ENCODE measurements around the gene PPFIA2. TPM values are rescaled to one million over a fixed set of nuclear protein-coding genes. Genes with fewer than 3 reads are reported as not detected.
"Not testable (repeated sequence)": the region's sequence is repeated elsewhere in the genome, so short reads cannot be mapped to it uniquely, and the experiment has no call there.

Gene PPFIA2
- total RNA-seq, 4 donors from 2014 or later = 0.11 to 0.89 (median 0.32) TPM; not detected in 1

DNA sequence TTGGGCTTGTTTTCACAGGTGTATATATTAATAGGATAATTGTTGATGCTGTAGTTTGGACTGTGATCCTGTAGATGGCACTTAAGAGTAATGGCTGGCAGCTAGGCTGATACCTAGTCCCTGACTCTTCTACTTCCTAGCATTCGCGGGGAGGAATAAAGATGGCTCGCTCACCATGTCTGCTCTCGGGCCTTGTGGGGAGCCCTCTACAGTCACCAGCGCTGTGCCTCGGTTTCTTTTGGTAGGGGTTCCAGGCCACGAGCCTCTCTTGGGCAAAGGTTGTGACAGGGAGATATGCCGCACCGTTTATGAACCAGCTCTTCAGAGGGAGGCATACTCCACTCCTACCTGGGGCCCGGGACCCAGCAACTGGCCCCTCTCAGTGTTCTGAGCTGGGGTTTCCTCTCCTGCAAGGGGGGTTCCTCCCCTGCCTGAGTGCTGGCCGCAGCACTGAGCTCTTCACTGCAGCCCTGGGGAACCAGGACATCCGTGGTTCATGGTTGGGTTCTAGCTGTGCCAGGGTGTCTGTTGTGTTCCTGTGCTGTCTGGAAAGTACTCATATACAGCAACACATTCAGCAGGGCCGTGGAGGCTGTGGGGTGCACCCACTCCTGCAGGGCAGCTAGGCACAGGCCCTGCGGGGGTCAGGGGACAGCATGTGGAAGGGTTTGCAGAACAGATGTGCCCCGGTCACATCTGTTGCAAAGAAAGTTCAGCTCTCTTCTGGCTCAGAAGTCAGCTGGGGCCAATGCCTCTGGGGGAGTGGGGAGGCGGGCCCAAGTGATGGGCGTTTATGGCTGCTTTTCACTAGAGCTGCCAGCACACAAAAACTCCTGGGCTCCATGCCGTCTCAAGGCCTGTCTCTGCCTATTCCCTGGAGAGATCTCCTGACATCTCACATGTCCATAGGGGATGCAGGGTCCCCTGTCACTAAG lies 147.9 kb downstream of the PPFIA2 start:
- TF ChIP-seq POLR2AphosphoS5 (IDR thresholded peaks at IDR 0.05) = no peak
- no peak for TF ChIP-seq EP300 (IDR thresholded peaks at IDR 0.05)
- TF ChIP-seq, protein P1, sequence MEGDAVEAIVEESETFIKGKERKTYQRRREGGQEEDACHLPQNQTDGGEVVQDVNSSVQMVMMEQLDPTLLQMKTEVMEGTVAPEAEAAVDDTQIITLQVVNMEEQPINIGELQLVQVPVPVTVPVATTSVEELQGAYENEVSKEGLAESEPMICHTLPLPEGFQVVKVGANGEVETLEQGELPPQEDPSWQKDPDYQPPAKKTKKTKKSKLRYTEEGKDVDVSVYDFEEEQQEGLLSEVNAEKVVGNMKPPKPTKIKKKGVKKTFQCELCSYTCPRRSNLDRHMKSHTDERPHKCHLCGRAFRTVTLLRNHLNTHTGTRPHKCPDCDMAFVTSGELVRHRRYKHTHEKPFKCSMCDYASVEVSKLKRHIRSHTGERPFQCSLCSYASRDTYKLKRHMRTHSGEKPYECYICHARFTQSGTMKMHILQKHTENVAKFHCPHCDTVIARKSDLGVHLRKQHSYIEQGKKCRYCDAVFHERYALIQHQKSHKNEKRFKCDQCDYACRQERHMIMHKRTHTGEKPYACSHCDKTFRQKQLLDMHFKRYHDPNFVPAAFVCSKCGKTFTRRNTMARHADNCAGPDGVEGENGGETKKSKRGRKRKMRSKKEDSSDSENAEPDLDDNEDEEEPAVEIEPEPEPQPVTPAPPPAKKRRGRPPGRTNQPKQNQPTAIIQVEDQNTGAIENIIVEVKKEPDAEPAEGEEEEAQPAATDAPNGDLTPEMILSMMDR (IDR thresholded peaks at IDR 0.05) = no peak
- no peak for TF ChIP-seq POLR2A (IDR thresholded peaks at IDR 0.05)
- no peak for DNase-seq (ENCODE audit: low spot score in 2 of 2)
- Histone ChIP-seq H3K27me3 (no peaks in the 10 kb centered on the region), H3K9me3 (no peaks in the 10 kb centered on the region), H3K36me3 (no peaks in the 10 kb centered on the region), H3K27ac (no peak overlapping the region), H3K4me1 (no peaks in the 10 kb centered on the region), H3K4me3 (no peak overlapping the region)
- WGBS = 82% methylated on average over 14 of the region's 18 CpGs

DNA sequence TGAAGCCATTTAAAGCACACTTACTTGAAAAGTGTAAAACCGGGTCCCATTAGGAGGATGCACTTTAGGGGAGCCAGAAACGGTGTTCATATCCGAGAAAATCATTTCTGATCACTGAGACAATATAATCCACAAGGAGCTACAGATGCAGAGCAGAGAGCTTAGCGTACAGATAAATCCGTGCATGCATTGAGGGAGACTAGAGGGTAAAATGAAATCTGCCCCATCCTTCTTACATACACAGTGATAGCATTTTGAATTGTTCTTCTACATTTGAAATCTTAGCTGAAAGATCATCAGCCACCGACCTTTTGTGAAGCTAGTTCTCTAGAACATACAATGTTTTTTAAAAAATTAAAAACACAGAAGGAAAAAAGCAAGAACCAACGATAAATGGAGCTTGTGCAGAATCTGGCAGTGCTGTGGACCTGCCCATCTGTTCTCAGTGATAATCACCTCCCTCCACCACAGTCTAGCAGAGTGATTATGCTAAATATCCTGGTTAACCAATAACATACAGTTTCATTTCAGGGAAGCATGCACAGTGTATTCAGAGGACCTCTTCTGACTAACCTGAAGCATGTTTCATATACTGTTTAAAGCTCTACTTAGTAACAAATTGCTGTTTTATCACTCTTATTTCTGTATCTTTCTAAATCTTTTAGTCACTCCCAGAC lies 161.1 kb downstream of the PPFIA2 start:
- no peak for DNase-seq (ENCODE audit: low spot score in 2 of 2)
- H3K27ac ChIP-seq = no peak overlapping the region
- no peaks in the 10 kb centered on the region for H3K4me1 ChIP-seq
- no peak overlapping the region for H3K4me3 ChIP-seq
- H3K9me3 ChIP-seq = no peaks in the 10 kb centered on the region
- 49% methylated on average over 7 of the region's 7 CpGs for WGBS
- H3K27me3 ChIP-seq = no peaks in the 10 kb centered on the region
- TF ChIP-seq POLR2A (IDR thresholded peaks at IDR 0.05) (no peak), POLR2AphosphoS5 (IDR thresholded peaks at IDR 0.05) (no peak), EP300 (IDR thresholded peaks at IDR 0.05) (no peak)
- TF ChIP-seq, protein P1 (IDR thresholded peaks at IDR 0.05) = no peak
- H3K36me3 ChIP-seq = no peaks in the 10 kb centered on the region

DNA sequence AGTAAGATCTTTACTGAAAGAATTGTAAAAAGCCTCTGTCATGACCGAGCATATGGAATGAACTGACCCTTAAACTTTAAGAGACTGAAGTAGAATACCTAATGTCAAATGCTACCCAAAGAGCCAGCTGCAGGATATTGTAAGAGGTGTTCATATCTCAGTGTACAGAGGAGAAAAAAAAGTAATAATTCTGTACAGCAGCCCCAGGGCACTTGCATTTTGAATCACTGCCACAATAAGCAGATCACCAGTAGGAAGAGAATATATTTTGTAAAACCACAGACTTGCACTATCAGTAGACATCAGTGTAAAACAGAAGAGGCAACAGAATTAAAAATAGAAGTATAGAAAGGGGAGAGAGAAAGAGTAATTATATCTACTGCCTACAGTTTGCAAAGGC lies 162.6 kb downstream of the PPFIA2 start:
- Histone ChIP-seq H3K27ac (no peak overlapping the region), H3K27me3 (no peaks in the 10 kb centered on the region), H3K4me1 (no peaks in the 10 kb centered on the region), H3K4me3 (no peak overlapping the region), H3K36me3 (no peaks in the 10 kb centered on the region), H3K9me3 (no peaks in the 10 kb centered on the region)
- WGBS = 59% methylated on average over 1 of the region's 1 CpG
- no peak for DNase-seq (ENCODE audit: low spot score in 2 of 2)
- TF ChIP-seq, protein P1 (IDR thresholded peaks at IDR 0.05) = no peak

DNA sequence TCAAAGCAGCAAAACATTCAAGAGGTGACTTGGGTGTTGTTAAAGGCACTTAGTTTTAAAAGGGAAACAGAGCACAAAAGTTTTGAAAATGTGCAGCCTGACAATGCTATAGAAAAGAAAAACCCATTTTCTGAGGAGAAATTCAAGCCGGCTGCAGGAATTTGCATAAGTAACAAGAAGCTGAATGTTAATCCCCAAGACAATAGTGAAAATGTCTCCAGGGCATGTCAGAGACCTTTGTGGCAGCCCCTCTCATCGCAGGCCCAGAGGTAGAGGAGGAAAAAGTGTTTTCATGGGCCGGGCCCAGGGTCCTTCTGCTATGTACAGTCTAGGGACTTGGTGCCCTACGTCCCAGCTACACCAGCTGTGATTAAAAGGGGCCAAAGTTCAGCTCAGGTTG lies 167.9 kb downstream of the PPFIA2 start:
- Histone ChIP-seq H3K4me3 (no peak overlapping the region), H3K4me1 (no peaks in the 10 kb centered on the region), H3K27me3 (no peaks in the 10 kb centered on the region), H3K27ac (no peak overlapping the region), H3K9me3 (peaks cover 6% of the 10 kb centered on the region), H3K36me3 (no peaks in the 10 kb centered on the region)
- 64% methylated on average over 4 of the region's 4 CpGs for WGBS
- no peak for TF ChIP-seq POLR2AphosphoS5 (IDR thresholded peaks at IDR 0.05)
- no peak for TF ChIP-seq POLR2A (IDR thresholded peaks at IDR 0.05)
- TF ChIP-seq, protein P1 (IDR thresholded peaks at IDR 0.05) = no peak
- no peak for DNase-seq (ENCODE audit: low spot score in 2 of 2)

DNA sequence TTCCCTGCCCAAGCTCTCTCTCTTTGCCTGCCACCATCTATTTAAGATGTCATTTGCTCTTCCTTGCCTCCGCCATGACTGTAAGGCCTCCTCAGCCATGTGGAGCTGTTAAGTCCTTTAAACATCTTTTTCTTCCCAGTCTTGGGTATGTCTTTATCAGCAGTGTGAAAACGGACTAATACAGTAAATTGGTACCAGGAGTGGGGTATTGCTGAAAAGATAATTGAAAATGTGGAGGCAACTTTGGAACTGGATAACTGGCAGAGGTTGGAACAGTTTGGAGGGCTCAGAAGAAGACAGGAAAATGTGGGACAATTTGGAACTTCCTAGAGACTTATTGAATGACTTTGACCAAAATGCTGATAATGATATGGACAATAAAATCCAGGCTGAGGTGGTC lies 168.4 kb downstream of the PPFIA2 start:
- H3K27me3 ChIP-seq; H3K4me3 ChIP-seq; H3K36me3 ChIP-seq; H3K9me3 ChIP-seq; H3K4me1 ChIP-seq; DNase-seq (ENCODE audit: low spot score in 2 of 2); H3K27ac ChIP-seq: not testable (repeated sequence)
- 85% methylated on average over 2 of the region's 2 CpGs for WGBS

Data from suprapubic skin (tissue), 4 donors.